Stimulated activated CD4-positive, alpha-beta T cell treated with anti-CD3 and anti-CD28 coated beads, TNF-alpha, amount 100 ng/mL, for 4 hours (primary cell): ENCODE results near the gene NUP62.

Experiments
- DNase-seq, 3 experiments: peaks; one replicate each; pipeline ENCODE4 v3.0.0-alpha.2; 2020; ENCODE audit warnings: low read depth in 3 of 3

Gene NUP62

DNA sequence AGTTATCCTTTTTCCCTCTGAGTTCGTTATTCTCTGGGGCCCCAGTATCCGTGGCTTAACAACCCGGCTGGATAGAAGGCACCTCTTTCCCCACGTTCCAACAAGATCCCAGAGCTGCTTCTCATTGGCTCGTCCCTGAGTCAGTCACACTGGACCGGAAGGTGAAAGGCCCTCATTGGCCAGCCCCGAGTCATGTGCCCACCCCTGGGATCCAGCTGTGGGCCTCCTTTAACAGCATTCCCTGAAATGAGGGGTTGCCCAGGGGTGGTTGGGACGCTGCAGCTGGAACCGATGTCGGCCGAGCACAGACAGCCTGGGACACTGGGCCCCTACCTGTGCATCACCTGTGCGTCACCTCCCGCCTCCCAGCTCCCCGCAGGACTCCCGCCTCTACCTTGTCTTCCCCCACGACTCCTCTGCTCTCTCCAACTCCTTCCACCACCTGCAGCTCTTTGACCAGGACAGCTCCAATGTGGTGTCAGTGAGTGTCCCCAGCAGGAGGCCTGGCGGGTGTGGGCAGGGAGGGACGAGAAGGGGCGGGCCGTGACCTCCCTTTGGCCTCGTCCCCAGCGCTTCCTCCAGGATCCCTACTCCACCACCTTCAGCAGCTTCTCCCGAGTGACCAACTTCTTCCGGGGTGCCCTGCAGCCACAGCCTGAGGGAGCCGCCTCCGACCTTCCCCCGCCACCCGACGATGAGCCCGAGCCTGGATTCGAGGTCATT is 47.5 kb downstream of the NUP62 start:
- DNase-seq = no peak

- DNase-seq = no peak
These were observed 48.1 kb downstream of the NUP62 start for GRCh38 chr19:49881186-49881585.

GRCh38 chr19:49880162-49880869 is 49.0 kb downstream of the NUP62 start:
- no peak for DNase-seq

GRCh38 chr19:49879243-49879963 is 49.9 kb downstream of the NUP62 start:
- DNase-seq = no peak

- no peak for DNase-seq
These were observed 50.6 kb downstream of the NUP62 start for GRCh38 chr19:49878744-49879070.

GRCh38 chr19:49877879-49878743 is 51.2 kb downstream of the NUP62 start:
- peak; percentile 92 to 98 (median 96) for DNase-seq

GRCh38 chr19:49877020-49877878 is 52.1 kb downstream of the NUP62 start, which contains the start of the genes AKT1S1 and TBC1D17:
AKT1S1 (minus strand) TSS chr19:49877355; CDS start chr19:49873295, 4,060 bp downstream.
TBC1D17 (plus strand) TSS chr19:49877702; CDS start chr19:49877724, 22 bp downstream.
- DNase-seq = peak; percentile 89 to 98 (median 96)

GRCh38 chr19:49876422-49877019 is 52.8 kb downstream of the NUP62 start:
- peak; percentile 93 to 96 (median 95) for DNase-seq

- DNase-seq = peak in 1 of 3 experiments; percentile 45
These were observed 53.4 kb downstream of the NUP62 start for GRCh38 chr19:49875857-49876421.

DNA sequence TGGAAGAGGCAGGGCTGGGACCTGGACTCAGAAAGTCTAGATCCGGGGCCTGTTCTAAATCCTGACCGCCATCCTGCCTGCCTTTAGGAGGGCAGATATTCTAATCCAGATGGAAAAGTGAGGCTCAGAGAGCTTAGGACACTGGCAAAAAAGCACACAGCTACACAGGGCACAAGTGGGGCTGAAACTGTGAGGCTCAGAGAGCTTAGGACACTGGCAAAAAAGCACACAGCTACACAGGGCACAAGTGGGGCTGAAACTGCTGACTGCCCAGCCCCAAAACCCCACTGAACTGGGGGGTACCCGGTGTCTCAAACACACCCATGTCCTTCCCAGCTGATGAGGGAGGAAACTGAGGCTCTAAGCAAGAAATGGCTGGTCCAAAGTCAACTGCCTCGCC is 54.1 kb downstream of the NUP62 start:
- DNase-seq = no peak

DNA sequence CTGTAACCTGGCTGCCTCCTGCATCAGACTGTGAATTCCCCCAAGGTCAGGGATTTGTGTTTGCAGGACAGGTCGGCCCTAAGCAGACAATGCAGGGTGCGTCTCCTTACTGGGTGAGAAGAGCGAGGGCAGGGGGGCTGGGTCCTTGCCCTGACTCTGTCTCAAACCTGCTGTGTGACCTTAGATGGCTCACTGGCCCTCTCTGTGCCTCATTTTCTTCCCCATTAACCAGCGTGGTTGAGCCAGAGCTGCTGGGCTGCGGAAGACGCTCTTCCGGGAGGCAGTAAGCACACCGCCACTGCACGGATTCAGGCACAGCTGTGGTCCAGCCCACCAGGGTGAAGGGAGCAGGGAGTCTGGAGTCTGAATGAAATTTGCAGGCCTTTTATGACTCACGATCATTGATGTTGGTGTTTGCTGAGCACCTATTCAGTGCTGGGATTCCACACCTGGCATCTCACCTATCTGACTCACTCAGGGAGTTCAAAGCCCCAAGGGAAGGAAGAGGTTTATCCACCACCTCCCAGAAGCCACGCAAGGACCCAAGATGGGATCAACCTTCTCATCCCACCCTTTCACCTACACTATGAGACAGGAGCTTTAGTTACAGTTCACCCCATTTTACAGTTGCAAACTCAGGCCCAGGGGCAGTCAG is 54.7 kb downstream of the NUP62 start:
- no peak for DNase-seq

- DNase-seq = no peak
These were observed 55.5 kb downstream of the NUP62 start for GRCh38 chr19:49873834-49874233.

DNA sequence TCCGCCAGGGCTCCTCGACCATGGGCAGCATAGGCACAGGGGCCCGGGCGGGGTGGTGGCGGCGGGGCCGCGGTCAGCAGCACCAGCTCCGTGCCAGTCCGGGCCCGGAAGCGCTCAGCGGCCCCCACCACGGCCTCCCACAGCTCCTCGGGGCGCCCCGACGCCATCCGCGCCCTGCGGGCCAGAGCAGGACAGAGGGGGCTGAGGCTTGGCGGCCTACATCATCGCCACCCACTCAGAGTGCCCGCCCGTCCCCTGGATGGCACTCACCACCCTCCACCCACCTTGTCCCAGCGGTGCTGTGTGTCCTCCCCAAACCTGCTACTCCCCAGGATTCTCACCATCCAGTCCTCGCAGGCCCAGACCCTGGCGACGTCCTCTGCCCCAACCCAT is 56.2 kb downstream of the NUP62 start:
- no peak for DNase-seq

GRCh38 chr19:49872245-49873128 is 56.8 kb downstream of the NUP62 start:
- no peak for DNase-seq

- DNase-seq = no peak
These were observed 57.8 kb downstream of the NUP62 start for GRCh38 chr19:49871349-49871985.

DNA sequence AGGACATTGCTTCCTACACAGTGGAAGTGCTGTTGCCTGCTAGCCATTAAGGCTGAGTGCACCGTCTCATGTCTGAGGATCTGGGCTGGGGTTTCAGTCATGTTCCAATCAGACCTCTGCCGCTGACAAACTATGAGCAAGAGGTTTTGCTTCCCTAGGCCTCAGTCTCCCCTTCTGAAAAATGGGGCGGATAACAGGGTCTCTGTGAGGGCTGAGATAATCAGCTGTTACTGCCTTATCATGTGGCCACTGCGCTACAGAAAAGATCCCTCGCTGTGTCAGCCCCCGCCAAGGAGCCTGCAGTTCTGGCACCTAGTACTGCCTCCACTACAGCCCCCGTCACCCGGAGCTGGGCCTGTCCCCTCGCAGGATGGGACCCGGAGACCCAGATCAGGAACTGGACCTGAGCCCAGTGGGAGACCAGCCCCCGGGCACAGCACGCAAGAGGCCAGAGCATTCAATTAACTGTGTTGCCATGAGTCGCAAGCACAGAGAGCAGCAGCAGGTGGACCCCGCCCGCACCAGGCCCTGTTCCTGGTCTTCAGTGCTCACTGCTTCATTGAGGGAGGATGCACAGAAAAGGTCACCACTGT is 58.9 kb downstream of the NUP62 start:
- no peak for DNase-seq
